Bronchial epithelial cell (primary cell): ENCODE results near the gene MUC4. TPM values are rescaled to one million over a fixed set of nuclear protein-coding genes. Genes with fewer than 3 reads are reported as not detected.

ENCODE experiments used
- DNase-seq: peaks from one replicate; pipeline ENCODE4 v3.0.0-alpha.2; 2010; ENCODE audit warnings: low read depth
- FAIRE-seq: peaks from 2 replicates; lab custom pipeline; 2011; peaks lifted over from hg19 to GRCh38; lab: Jason Lieb, UNC
- H3K27me3 ChIP-seq: 2 replicates; pipeline ENCODE4 v1.5.1; 2011; ENCODE audit warnings: low read length; ENCODE audit not compliant: control insufficient read depth, insufficient read depth
- H3K36me3 ChIP-seq: 2 replicates; pipeline ENCODE4 v1.5.1; 2011; ENCODE audit warnings: low read length; ENCODE audit not compliant: control insufficient read depth, insufficient read depth
- H3K4me3 ChIP-seq: 2 replicates; pipeline ENCODE4 v1.5.1; 2011; ENCODE audit warnings: mild to moderate bottlenecking, low read depth, low read length, control low read depth
- CTCF ChIP-seq: IDR thresholded peaks from 2 replicates; pipeline ENCODE4 v1.5.1; 2011; ENCODE audit warnings: mild to moderate bottlenecking, moderate library complexity, low read length, control low read depth, inconsistent platforms; ENCODE audit not compliant: insufficient read depth, severe bottlenecking
- total RNA-seq: library from RNA; depleted of rRNA; stranded (reverse); fragments of >200 nt; gene quantifications from 2 replicates; pipeline ENCODE4 v1.2.1, GENCODE V29; 2014

MUC4 gene
- total RNA-seq, 1 donor from 2014 or later = 0.26 TPM

- peak; percentile 7 for FAIRE-seq
- TF ChIP-seq CTCF = no peak
- no peak overlapping the region for H3K4me3 ChIP-seq
- no peak for DNase-seq
- H3K27me3 ChIP-seq = no peaks in the 10 kb centered on the region
- no peaks in the 10 kb centered on the region for H3K36me3 ChIP-seq
These were observed 43.9 kb downstream of the MUC4 start for GRCh38 chr3:195767792-195768191.

GRCh38 chr3:195766671-195767070 lies 45.1 kb downstream of the MUC4 start:
- DNase-seq = no peak
- TF ChIP-seq CTCF = no peak
- Histone ChIP-seq H3K36me3 (no peaks in the 10 kb centered on the region), H3K27me3 (no peaks in the 10 kb centered on the region), H3K4me3 (no peak overlapping the region)
- no peak for FAIRE-seq

- DNase-seq (no peak), FAIRE-seq (no peak)
- Histone ChIP-seq H3K36me3 (no peaks in the 10 kb centered on the region), H3K27me3 (peaks cover 3% of the 10 kb centered on the region), H3K4me3 (no peak overlapping the region)
- TF ChIP-seq CTCF = no peak
These were observed 46.6 kb downstream of the MUC4 start for GRCh38 chr3:195764961-195765706.

- Histone ChIP-seq H3K4me3 (no peak overlapping the region), H3K27me3 (peaks cover 5% of the 10 kb centered on the region), H3K36me3 (no peaks in the 10 kb centered on the region)
- no peak for DNase-seq
- no peak for FAIRE-seq
- no peak for TF ChIP-seq CTCF
These were observed 47.6 kb downstream of the MUC4 start for GRCh38 chr3:195763843-195764825.

GRCh38 chr3:195763076-195763830 lies 48.5 kb downstream of the MUC4 start:
- H3K36me3 ChIP-seq = no peaks in the 10 kb centered on the region
- FAIRE-seq (no peak), DNase-seq (no peak)
- TF ChIP-seq CTCF = no peak
- H3K27me3 ChIP-seq = peaks cover 5% of the 10 kb centered on the region
- no peak overlapping the region for H3K4me3 ChIP-seq
